A375 (cell line): ENCODE measurements around the gene HSPBAP1. TPM values are rescaled to one million over a fixed set of nuclear protein-coding genes. Genes with fewer than 3 reads are reported as not detected.

Experiments
- total RNA-seq: library from RNA; depleted of rRNA; stranded (reverse); fragments of >200 nt; shearing (Covaris generic); gene quantifications from 2 replicates; pipeline ENCODE4 v1.2.3, GENCODE V29; 2014; rRNA removed

HSPBAP1 gene, protein sequence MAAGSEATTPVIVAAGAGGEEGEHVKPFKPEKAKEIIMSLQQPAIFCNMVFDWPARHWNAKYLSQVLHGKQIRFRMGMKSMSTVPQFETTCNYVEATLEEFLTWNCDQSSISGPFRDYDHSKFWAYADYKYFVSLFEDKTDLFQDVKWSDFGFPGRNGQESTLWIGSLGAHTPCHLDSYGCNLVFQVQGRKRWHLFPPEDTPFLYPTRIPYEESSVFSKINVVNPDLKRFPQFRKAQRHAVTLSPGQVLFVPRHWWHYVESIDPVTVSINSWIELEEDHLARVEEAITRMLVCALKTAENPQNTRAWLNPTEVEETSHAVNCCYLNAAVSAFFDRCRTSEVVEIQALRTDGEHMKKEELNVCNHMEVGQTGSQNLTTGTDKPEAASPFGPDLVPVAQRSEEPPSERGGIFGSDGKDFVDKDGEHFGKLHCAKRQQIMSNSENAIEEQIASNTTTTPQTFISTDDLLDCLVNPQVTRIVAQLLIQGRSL
- total RNA-seq: 5.4 and 5.6 TPM in 2 replicates

GRCh38 chr3:122793568-122794416 lies at the start of gene HSPBAP1:
Gene HSPBAP1, minus strand, starts transcription at chr3:122793831. Its CDS starts 151 bp downstream, at chr3:122793680.

DNA sequence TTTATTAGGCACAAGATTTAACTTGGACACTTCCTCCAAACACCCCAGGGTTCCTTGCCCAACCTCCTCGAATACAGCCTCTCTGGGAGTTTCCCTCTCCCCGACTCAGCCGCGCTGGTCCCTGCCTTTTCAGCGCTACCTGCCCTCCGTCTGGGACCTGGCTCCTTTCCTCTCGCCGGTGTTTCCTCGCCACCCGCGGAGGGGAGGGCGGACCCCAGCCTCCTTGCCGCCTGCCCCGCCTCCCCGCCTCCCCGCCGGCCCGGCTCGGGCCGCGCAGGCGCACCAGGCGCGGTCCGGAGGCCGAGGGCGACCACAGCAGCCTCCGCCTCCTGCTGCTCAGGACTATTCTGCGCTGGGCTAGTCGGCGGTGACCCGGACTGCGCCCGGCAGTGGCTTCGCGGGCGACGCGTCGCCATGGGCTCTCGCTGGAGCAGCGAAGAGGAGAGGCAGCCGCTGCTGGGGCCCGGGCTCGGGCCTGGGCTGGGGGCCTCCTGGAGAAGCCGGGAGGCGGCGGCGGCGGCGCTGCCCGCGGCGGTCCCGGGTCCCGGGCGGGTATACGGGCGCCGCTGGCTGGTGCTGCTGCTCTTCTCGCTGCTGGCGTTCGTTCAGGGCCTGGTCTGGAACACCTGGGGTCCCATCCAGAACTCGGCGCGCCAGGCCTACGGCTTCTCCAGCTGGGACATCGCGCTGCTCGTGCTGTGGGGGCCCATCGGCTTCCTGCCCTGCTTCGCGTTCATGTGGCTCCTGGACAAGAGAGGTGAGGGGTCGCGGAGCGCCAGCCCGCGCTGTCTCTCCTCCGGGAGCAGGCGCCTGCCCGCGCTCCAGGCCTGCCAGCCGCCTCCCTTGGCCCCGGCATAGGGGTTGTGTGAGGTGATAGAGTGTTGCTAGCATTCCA lies 1.4 kb upstream of the HSPBAP1 start, which contains the start of gene SLC49A4:
Gene SLC49A4 (plus strand): TSS at position 291 of the 895 bp plus-strand sequence. CDS start 124 bp downstream, at position 415.

Other genes with a start within 250 kb of the HSPBAP1 start
- 7.2 and 7.6 TPM in 2 replicates for gene PARP9, start 229.5 kb downstream of the HSPBAP1 start, total RNA-seq
- gene DTX3L, start 229.5 kb downstream of the HSPBAP1 start, total RNA-seq: 11.8 and 12.4 TPM in 2 replicates
- not detected in 2 replicates for gene PARP15, start 216.2 kb downstream of the HSPBAP1 start, total RNA-seq
- 25.7 and 29.7 TPM in 2 replicates for gene PARP14, start 113.0 kb downstream of the HSPBAP1 start, total RNA-seq
- 15.3 TPM in 2 replicates for gene SLC49A4, start 1.2 kb upstream of the HSPBAP1 start, total RNA-seq
- gene SEMA5B, start 233.9 kb upstream of the HSPBAP1 start, total RNA-seq: not detected in 2 replicates